GM18868 (cell line): ENCODE data around the gene ASH1L.
"Not testable (repeated sequence)": the region's sequence is repeated elsewhere in the genome, so short reads cannot be mapped to it uniquely, and the experiment has no call there.

Experiments
- ATAC-seq: cut with Tn5 transposase; IDR thresholded peaks from one replicate; pipeline ENCODE4 v1.9.1; 2021; ENCODE audit warnings: mild to moderate bottlenecking, moderate library complexity; ENCODE audit not compliant: unreplicated experiment

Gene ASH1L, protein sequence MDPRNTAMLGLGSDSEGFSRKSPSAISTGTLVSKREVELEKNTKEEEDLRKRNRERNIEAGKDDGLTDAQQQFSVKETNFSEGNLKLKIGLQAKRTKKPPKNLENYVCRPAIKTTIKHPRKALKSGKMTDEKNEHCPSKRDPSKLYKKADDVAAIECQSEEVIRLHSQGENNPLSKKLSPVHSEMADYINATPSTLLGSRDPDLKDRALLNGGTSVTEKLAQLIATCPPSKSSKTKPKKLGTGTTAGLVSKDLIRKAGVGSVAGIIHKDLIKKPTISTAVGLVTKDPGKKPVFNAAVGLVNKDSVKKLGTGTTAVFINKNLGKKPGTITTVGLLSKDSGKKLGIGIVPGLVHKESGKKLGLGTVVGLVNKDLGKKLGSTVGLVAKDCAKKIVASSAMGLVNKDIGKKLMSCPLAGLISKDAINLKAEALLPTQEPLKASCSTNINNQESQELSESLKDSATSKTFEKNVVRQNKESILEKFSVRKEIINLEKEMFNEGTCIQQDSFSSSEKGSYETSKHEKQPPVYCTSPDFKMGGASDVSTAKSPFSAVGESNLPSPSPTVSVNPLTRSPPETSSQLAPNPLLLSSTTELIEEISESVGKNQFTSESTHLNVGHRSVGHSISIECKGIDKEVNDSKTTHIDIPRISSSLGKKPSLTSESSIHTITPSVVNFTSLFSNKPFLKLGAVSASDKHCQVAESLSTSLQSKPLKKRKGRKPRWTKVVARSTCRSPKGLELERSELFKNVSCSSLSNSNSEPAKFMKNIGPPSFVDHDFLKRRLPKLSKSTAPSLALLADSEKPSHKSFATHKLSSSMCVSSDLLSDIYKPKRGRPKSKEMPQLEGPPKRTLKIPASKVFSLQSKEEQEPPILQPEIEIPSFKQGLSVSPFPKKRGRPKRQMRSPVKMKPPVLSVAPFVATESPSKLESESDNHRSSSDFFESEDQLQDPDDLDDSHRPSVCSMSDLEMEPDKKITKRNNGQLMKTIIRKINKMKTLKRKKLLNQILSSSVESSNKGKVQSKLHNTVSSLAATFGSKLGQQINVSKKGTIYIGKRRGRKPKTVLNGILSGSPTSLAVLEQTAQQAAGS (N-terminal part only)

DNA sequence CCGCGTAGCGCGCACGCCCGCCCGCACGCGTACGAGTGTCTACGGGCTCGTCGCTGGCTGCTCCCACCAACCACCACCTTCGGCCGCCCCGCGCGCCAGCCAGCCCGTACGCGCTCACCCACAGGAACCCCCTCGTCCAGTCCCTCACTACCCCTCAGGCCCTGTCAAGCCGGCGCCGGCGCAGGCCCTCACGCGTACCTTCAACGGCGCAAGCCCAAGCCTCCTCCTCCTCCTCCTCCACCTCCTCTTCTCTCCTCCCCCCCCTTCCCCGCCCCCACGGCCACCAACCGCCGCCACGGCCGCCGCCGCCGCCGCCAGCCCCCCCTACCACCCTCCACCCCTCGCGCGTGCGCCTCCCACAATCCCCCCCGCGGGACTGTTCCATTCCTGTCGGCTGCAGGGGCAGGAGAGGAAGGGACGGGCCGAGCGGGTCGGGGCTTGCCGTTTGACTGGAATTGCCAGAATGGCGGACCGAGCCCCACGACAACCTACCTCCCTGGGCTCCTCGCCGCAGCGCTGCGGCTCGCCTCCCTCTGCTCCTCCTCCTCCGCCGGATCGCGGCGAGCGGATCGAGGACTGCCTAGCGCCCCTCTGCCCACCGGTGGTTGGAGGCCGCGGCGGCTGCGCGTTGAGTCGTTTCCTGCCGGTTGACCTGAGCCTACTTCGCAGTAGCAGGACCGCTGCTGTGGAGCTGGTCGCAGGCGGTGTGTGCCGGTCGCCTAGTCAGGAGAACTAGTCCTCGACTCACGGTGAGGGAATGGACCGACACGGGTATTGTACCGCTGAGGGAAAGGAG is at the start of gene ASH1L:
TSS of gene ASH1L (minus strand) at position 223 of the 796 bp plus-strand sequence. CDS start 41,284 bp downstream, outside the sequence.
- ATAC-seq, result peak; percentile 76

DNA sequence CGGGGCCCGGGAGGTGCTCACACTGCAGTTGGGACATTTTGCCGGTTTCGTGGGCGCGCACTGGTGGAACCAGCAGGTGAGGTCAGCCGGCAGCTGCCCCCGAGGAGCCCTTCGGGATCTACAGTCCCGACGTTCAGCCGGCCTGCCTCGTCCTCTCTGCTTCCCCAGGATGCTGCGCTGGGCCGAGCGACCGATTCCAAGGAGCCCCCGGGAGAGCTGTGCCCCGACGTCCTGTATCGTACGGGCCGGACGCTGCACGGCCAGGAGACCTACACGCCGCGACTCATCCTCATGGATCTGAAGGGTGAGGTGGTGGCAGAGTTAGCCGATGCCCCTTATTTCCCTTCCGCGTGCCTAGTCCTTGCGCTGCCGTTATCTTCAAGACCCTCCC is 47.6 kb upstream of the ASH1L start:
- peak; percentile 5 for ATAC-seq

DNA sequence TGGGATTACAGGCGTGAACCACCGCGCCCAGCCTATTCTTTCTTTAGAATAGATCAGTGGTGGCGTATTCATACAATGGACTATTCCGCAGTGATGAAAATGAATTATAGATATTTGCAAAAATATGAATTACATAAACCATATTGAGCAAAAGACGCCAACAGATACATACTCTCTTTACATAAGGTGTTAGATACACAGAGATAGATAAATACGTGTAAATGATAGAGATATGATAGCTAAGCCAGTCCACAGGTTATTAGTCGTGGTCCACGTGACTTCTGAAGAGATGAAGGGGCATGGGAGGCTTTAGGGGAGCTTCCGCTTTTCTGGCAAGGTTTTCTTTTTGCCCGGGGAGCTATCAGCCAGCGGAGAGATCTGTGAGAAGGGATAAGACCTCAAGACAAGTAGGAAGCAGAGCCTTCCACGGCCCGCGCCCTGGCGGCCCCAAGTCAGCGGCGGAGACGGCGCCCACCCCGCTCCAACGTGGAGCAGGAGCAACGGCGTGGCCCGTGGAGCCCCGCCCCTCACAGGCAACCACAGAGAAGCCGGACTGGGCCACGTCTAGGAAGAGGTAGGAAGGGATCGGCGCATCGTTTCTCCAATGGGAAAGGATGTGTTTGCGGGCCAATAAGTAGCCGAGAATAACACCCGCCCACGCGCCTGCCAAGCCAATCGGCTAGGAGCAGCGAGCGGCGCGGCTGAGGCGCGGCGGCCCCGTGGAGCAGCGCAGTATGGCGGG is 47.1 kb upstream of the ASH1L start, which contains the start of gene MSTO1:
TSS of gene MSTO1 (plus strand) at position 704 of the 742 bp plus-strand sequence. CDS start at position 735, 31 bp downstream.
- ATAC-seq, result peak; percentile 92

DNA sequence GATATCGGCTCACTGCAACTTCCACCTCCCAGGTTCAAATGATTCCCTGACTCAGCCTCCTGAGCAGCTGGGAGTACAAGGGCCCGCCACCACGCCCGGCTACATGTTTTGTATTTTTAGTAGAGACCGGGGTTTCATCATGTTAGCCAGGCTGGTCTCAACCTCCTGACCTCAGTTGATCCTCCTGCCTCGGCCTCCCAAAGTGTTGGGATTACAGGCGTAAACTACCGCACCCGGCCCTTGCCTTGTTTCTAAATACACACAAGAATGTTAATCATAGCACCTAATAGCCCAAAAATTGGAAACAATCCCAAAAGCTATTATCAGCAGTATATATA is 46.3 kb upstream of the ASH1L start:
- ATAC-seq, result no peak

- ATAC-seq, result no peak
Measured at GRCh38 chr1:155607708-155608107, 45.1 kb upstream of the ASH1L start.

DNA sequence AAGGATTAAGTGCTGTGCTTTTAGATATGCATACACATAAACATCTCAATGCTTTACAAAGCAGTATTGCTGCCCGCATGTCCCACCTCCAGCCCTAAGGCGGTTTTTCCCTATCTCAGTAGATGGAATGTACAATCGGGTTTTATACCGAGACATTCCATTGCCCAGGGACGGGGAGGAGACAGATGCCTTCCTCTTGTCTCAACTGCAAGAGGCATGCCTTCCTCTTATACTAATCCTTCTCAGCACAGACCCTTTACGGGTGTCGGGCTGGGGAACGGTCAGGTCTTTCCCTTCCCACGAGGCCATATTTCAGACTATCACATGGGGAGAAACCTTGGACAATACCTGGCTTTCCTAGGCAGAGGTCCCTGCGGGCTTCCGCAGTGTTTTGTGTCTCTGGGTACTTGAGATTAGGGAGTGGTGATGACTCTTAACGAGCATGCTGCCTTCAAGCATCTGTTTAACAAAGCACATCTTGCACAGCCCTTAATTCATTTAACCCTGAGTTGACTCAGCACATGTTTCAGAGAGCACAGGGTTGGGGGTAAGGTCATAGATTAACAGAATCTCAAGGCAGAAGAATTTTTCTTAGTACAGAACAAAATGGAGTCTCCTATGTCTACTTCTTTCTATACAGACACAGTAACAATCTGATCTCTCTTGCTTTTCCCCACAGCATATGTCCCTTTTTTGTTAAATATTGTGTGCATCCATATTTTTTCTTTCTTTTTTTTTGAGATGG is 37.4 kb upstream of the ASH1L start:
- not testable (repeated sequence) for ATAC-seq

DNA sequence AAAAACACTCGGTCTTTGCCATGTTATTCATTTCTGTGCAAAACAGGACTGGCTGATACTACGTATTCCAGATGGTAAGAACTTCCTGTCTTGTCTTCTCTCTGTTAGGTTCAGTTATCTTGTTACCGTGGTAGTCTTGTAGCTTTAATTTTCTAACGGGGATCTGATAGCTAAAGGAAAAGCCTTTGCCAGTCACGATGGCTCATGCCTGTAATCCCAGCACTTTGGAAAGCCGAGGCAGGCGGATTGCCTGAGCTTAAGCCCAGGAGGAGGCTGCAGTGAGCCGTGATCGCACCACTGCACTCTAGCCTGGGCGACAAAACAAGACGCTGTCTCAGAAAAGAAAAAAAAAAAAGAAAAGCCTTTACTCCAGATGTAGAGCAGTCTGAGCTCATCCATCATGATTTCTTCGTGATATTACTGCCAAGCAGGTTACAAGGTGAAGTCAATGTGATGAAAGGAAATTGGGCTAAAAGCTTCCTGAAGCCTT is 36.3 kb upstream of the ASH1L start:
- ATAC-seq, result no peak

DNA sequence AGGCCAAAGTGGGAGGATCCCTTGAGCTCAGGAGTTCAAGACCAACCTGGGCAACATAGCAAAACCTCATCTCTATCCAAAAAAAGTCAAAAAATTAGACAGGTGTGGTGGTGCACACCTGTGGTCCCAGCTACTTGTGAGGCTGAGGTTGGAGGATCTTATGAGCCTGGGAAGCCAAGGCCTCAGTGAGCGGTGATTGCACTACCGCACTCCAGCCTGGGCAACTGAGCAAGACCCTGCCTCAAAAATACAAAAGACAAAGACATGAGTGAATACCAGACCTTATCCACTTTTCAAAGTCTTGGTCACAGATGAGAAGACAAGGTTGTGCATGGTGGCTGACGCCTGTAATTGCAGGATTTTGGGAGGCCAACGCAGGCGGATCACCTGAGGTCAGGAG is 34.3 kb upstream of the ASH1L start:
- no peak for ATAC-seq

DNA sequence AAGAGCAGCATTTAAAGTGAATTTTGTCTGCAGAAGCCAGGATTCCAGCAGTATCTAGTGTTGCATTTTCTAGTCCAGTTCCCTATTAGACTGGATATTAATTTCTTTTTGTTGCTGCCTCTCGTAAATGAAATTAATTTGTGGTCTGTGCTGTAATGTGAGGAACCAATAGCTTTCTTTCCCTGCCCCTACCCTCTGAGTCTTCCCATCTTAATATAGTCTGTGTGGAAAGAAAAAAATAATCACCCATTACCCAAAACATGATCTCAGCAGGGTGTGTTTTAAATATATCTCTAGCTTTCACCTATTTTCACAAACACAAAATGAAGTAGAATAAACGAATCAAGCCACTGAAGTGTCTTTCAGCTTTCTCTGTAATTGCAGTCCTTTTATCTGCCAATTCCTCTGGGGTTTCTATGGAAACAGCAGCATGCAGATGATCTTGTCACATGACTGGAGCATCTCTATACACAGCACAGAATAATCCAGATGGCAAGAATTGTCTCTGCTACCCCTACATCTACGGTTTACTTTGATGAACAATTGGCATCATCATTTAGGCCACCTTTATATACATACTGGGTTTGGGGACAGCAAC is 33.4 kb upstream of the ASH1L start:
- ATAC-seq, result not testable (repeated sequence)

- no peak for ATAC-seq
Measured at GRCh38 chr1:155591770-155592169, 29.2 kb upstream of the ASH1L start.

DNA sequence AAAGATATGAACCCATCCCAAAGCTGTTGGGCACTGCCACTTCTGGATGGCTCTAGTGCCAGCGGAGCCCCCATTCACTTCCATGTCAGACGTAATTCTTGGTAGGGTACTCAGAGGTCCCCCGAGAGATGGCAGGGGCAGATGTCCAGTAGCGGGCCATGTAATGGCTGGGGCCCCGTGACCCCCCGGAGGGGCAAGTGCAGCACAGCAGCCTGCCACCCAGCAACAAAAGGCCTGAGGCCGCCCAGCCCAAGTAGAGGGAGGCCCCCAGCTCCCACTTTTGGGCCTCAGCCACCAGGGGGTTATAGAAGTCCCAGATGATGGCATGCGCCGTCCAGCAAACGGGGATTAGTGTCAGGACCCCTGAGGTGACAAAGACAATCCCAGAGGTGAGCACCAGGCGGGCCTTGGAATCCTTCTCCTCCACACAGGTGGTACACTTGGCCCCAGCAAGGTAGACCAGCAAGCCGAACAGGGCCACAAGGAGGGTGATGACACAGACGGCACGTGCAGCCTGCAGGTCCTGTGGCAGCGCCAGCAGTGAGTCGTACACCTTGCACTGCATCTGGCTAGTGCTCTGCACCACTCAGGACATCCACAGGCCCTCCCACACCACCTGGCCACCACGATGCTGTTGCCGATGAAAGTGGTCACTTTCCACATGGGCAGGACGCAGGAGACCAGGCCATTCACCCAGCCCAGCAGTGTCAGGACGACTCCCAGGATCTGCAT is 28.1 kb upstream of the ASH1L start:
- ATAC-seq, result not testable (repeated sequence)

DNA sequence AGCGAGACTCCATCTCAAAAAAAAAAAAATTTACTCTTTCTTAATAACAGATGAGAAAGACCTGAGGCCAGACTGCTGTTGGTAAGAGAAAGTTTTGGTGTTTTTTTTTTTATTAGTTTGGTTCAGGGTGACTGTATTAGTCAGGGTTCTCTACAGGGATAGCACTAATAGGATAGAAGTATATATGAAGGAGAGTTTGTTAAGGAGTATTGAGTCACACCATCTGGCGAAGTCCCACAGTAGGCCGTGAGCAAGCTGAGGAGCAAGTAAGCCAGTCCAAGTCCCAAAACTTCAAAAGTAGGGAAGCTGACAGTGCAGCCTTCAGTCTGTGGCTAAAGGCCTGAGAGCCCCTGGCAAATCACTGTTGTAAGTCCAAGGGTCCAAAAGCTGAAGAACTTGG is 26.7 kb upstream of the ASH1L start:
- ATAC-seq, result not testable (repeated sequence)

DNA sequence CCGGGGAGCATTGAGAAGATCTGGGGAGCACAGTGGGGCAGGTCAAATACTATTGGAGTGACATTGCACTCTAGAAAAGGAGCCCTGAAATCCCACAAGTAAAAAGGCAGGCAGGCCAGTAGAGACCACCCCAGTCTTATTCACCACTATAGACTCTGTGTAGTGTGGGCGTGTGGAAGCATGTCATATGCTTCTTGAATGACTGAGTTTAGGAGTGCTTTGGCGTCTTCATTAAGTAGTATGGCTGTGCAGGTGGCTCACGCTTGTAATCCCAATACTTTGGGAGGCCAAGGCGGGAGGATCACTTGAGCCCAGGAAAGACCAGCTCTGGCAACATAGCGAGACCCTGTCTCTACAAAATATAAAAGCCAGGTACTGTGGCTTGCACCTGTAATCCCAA is 21.2 kb upstream of the ASH1L start:
- not testable (repeated sequence) for ATAC-seq

DNA sequence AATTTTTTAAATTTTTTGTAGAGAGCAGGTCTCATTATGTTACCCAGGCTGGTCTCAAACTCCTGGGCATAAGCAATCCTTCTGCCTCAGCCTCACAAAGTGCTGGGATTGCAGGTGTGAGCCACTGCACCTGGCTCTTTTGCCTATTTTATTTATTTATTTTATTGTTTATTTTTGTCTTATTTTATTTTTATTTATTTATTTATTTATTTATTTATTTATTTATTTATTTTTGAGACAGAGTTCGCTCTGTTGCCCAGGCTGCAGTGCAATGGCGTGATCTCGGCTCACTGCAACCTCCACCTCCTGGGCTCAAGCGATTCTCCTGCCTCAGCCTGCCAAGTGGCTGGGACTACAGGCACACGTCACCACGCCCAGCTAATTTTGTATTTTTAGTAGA is 13.0 kb upstream of the ASH1L start:
- not testable (repeated sequence) for ATAC-seq

GRCh38 chr1:155574077-155574476 is 11.5 kb upstream of the ASH1L start:
- no peak for ATAC-seq

- no peak for ATAC-seq
Measured at GRCh38 chr1:155570593-155570990, 8.0 kb upstream of the ASH1L start.

GRCh38 chr1:155569988-155570592 is 7.5 kb upstream of the ASH1L start:
- no peak for ATAC-seq
